ENCODE results near the gene MICU2. TPM values are rescaled to one million over a fixed set of nuclear protein-coding genes. Genes with fewer than 3 reads are reported as not detected.

MICU2 gene
- total RNA-seq, 1 donor from 2014 or later = 61.9 TPM

- Histone ChIP-seq H3K9me3 (no peaks in the 10 kb centered on the region), H3K27me3 (no peaks in the 10 kb centered on the region), H3K36me3 (no peaks in the 10 kb centered on the region), H3K27ac (no peak overlapping the region), H3K4me3 (no peak overlapping the region), H3K4me1 (peaks cover 6% of the 10 kb centered on the region)
- TF ChIP-seq POLR2A (IDR thresholded peaks at IDR 0.05) = no peak
- TF ChIP-seq POLR2AphosphoS5 (IDR thresholded peaks at IDR 0.05; ENCODE audit: insufficient read depth in 1 of 2, low read depth in 1 of 2) = no peak
- no peak for TF ChIP-seq CTCF (IDR thresholded peaks at IDR 0.05)
- no peak for DNase-seq (ENCODE audit: extremely low spot score in 2 of 2)
- intact Hi-C loops (cut with DNase I) = no loop called here
Measured at GRCh38 chr13:21573920-21574712, 29.9 kb downstream of the MICU2 start.

GRCh38 chr13:21569686-21570085, 34.3 kb downstream of the MICU2 start:
- peaks cover 0 to 14% of the 10 kb centered on the region in 2 donors for H3K36me3 ChIP-seq
- peaks cover 6% of the 10 kb centered on the region for H3K4me1 ChIP-seq
- no peak for DNase-seq (ENCODE audit: extremely low spot score in 2 of 2)
- TF ChIP-seq POLR2A (IDR thresholded peaks at IDR 0.05) (no peak), POLR2AphosphoS5 (IDR thresholded peaks at IDR 0.05; ENCODE audit: insufficient read depth in 1 of 2, low read depth in 1 of 2) (no peak)
- no peak overlapping the region for H3K27ac ChIP-seq
- H3K27me3 ChIP-seq = no peaks in the 10 kb centered on the region
- H3K4me3 ChIP-seq = no peak overlapping the region
- intact Hi-C loops (cut with DNase I) = no loop called here
- no peaks in the 10 kb centered on the region for H3K9me3 ChIP-seq

GRCh38 chr13:21568854-21569253, 35.1 kb downstream of the MICU2 start:
- DNase-seq (ENCODE audit: extremely low spot score in 2 of 2) = no peak
- Histone ChIP-seq H3K36me3 (peaks cover 0 to 22% of the 10 kb centered on the region in 2 donors), H3K9me3 (no peaks in the 10 kb centered on the region), H3K27ac (no peak overlapping the region), H3K27me3 (no peaks in the 10 kb centered on the region), H3K4me3 (no peak overlapping the region), H3K4me1 (peaks cover 6% of the 10 kb centered on the region)
- TF ChIP-seq POLR2A (IDR thresholded peaks at IDR 0.05) (no peak), POLR2AphosphoS5 (IDR thresholded peaks at IDR 0.05; ENCODE audit: insufficient read depth in 1 of 2, low read depth in 1 of 2) (no peak), CTCF (IDR thresholded peaks at IDR 0.05) (no peak)
- intact Hi-C loops (cut with DNase I) = no loop called here

GRCh38 chr13:21567714-21568113, 36.3 kb downstream of the MICU2 start:
- TF ChIP-seq POLR2A (IDR thresholded peaks at IDR 0.05) (no peak), CTCF (IDR thresholded peaks at IDR 0.05) (no peak), POLR2AphosphoS5 (IDR thresholded peaks at IDR 0.05; ENCODE audit: insufficient read depth in 1 of 2, low read depth in 1 of 2) (no peak)
- peaks cover 6% of the 10 kb centered on the region for H3K4me1 ChIP-seq
- no peak overlapping the region for H3K4me3 ChIP-seq
- H3K36me3 ChIP-seq = peaks cover 0 to 24% of the 10 kb centered on the region in 2 donors
- no peaks in the 10 kb centered on the region for H3K9me3 ChIP-seq
- DNase-seq (ENCODE audit: extremely low spot score in 2 of 2) = no peak
- intact Hi-C loops (cut with DNase I) = no loop called here
- no peaks in the 10 kb centered on the region for H3K27me3 ChIP-seq
- no peak overlapping the region for H3K27ac ChIP-seq

DNA sequence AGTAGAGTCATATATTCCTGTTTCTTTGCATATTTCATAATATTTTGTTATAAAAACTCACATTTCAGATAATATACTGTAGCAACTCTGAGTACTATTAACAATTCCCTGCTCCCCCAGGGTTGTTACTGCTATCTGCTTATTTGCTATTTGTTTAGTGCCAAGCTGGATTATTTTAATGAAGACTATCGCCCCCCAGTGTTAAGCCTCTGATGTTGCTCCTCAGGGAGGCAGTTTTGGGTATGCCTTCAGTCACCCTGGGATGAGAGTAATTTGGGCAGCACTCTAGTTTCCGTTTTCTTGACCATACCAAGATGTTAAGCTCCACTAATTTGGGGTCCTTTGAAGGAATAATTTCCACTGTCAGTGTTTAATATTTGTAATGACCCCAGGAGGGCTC, 46.0 kb downstream of the MICU2 start:
- H3K4me3 ChIP-seq = no peak overlapping the region
- no peaks in the 10 kb centered on the region for H3K4me1 ChIP-seq
- TF ChIP-seq CTCF (IDR thresholded peaks at IDR 0.05) = no peak
- TF ChIP-seq POLR2A (IDR thresholded peaks at IDR 0.05) = no peak
- TF ChIP-seq POLR2AphosphoS5 (IDR thresholded peaks at IDR 0.05; ENCODE audit: insufficient read depth in 1 of 2, low read depth in 1 of 2) = no peak
- no peaks in the 10 kb centered on the region for H3K36me3 ChIP-seq
- no peak overlapping the region for H3K27ac ChIP-seq
- no peaks in the 10 kb centered on the region for H3K27me3 ChIP-seq
- no peaks in the 10 kb centered on the region for H3K9me3 ChIP-seq
- intact Hi-C loops (cut with DNase I) = no loop called here
- DNase-seq (ENCODE audit: extremely low spot score in 2 of 2) = no peak
